Central memory CD4-positive, alpha-beta T cell (primary cell): ENCODE measurements around the gene FAHD1.

Source experiments
- DNase-seq: peaks from one replicate; pipeline ENCODE4 v3.0.0; 2022
- total RNA-seq, 3 experiments: gene quantifications; one replicate each; lab custom pipeline; 2026; lab: John Stamatoyannopoulos, UW

FAHD1 gene
- 7.7 to 24.7 (median 15.1) reads per million in 3 experiments for total RNA-seq

DNA sequence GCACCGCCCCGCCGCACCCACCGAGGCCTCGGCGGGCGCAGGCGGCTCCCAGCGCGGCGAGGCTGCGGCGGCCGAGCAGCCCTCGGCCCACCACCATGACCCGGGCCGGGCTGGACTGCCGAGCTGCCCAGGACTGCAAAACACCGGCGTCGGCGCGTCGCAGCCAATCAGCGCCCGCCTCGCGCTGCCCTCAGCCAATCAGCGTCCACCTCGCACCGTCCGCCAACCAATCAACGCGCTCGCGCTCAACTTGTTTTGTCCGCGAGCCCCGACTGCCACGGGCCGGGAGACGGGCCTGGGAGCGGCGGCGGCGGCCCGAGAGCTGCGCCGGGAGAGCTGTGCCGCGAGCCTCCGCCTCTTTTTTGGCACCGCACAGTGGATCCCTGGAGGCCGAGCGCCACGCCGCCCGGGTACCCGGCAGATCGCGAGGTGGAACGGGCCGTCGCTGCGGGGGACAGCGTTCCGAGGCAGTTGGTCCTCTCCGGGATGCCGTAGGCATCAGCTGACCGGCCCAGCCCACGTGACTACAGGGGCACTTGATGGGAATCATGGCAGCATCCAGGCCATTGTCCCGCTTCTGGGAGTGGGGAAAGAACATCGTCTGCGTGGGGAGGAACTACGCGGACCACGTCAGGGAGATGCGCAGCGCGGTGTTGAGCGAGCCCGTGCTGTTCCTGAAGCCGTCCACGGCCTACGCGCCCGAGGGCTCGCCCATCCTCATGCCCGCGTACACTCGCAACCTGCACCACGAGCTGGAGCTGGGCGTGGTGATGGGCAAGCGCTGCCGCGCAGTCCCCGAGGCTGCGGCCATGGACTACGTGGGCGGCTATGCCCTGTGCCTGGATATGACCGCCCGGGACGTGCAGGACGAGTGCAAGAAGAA is at the start of gene FAHD1, which contains the start of gene HAGH:
Gene FAHD1 (plus strand): TSS at position 516 of the 883 bp plus-strand sequence. CDS start 33 bp downstream, at position 549.
Gene HAGH (minus strand): TSS at position 135 of the 883 bp plus-strand sequence. CDS start 38 bp downstream, at position 97.
- peak; percentile 91 for DNase-seq

GRCh38 chr16:1777375-1778199 is 49.4 kb upstream of the FAHD1 start:
- no peak for DNase-seq

DNA sequence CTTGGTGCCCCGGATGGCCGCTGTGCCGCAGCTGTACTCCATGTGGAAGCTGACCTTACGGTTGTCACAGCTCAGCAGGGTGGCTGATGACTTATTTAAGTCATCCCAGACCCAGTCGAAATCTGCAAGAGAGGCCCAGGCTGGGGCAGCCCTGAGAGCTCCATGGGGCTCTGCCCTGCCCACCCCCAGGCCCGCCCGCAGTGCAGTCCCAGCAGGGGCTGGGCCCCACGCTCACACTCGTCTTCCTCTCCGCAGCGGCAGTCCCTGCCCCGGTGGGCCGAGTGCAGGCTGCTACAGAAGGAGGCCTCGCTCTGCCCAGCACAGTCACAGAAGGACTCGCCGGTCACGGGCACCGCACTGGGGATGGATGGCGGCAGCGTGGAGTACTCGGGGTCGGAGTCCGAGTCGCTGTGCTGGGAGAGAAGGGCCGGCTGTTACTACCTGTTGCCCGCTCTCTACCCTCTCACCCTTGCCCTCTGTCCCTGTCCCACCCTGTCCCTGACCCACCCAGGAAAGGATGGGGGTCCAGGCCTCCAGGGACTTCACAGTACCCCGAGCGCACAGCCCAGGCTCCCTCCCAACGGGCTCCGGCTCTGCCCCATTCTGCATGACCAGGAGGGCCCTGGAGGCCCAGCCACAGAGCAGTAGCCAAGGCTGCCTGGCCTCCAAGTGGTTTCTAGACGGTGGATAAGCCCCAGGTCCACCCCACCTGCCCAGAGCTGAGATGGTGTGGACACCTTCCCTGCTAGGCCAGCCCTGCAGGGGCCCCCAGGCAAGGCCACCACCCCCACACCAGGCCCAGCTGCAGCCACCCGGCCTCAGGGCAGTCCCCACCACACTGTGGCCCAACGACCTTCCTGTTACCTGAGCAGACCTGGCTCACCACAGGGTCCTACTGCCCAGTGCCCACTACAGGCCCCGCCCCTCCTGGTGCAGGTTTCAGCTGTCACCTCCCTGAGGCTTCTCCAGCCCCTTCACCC is 48.5 kb upstream of the FAHD1 start:
- DNase-seq = no peak

DNA sequence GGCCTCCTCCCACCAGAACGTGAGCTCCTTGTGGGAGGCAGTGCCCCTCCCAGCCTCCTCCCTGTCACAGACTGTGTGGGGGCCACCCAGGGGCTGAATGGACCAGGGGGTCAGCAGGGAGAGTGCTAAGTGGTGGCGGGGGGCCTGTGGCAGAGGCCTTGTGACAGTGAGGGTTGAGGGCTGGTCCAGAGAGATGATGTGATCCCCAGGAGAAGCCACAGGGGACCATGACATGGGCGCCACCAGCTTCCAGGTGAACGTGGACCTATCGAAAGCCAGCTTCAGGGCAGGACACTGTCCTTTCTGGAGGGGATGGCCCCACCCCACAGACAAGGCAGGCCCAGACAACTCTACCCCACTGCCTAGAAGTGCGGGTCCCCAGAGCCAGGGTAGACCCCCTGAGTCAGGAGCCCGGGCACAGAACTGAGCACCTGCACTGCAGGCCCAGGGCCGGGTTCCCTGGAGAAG is 47.7 kb upstream of the FAHD1 start:
- DNase-seq = no peak

DNA sequence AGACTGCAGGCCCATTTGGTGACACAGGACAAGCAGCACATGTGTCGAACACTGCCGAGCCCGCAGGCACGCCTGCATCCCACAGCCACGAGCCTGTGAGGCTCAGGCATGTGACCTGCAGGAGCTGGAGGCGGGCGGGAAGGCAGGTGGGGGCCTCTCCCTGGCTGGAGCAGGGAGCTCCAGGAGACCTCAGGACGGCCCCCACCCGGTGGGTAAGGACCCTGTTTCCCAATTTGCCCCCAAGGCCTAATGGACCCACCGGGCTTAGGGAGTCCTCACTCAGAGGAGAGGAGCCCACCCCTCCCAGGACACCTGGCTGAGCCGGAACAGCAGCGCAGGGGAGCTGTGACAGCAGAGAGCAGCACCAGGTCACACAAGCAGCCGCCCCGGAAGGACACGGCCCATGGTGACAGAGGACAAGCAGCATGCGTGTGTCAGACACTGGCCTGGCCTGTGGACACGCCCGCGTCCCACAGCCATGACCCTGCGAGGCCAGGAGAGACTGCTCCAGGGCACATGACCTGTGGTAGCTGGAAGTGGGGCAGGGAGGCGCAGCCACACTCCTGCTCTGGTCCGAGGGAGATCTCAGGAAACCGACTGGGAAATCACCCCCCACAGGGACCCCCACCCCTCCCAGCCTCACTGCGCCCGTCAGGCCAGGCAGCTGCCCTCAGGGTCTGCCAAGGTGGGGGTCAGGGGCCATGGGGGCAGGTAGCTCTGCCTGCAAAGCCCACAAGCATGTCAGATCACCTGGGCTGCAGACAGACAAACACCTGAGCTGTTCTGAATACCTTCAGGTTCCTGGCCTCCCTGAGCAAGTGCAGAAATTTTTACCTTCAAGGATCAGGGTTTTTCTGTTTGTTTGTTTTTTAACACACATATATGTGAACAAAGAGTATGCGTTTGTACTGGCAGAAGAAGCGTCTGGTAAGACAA is 47.0 kb upstream of the FAHD1 start:
- no peak for DNase-seq

DNA sequence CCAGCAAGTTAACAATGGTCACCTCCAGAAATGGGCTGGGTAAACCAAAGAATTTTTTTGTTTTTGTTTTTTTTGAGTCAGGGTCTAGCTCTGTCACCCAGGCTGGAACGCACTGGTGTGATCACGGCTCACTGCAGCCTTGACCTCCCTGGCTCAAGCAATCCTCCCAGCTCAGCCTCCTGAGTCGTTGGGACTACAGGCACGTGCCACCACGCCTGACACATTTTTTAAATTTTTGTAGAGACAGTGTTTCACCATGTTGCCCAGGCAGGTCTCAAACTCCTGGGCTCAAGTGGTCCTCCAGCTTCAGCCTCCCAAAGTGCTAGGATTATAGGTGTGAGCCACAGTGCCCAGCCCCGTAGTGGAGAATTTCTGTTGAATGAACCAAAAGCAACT is 46.3 kb upstream of the FAHD1 start:
- DNase-seq = no peak

DNA sequence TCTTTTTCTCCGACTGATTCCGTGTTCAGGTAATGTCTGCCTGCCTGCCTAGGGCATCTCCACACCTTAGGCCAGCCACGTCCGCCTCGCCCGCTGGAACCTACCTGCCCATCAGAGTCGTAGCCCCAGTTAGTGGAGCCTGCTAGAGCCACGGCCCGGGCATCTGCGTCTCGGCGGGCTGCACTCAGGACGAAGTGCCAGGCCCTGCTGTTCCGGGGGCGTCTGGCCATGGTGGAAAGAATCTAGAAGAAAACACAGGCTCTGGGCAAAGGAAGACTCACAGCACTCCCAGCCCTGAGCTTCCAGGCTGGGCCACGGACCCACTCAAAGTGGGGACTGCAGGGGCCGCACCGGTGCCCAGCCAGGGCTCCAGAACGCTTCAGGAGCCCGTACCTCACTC is 45.8 kb upstream of the FAHD1 start:
- DNase-seq = no peak

- peak; percentile 32 for DNase-seq
Measured at GRCh38 chr16:1781758-1782407, 45.1 kb upstream of the FAHD1 start.

GRCh38 chr16:1782408-1783264 is 44.4 kb upstream of the FAHD1 start, which contains the start of the genes NUBP2 and SPSB3:
NUBP2 (plus strand) TSS chr16:1782960; CDS start chr16:1783021, 61 bp downstream.
SPSB3 (minus strand) TSS chr16:1782571; CDS start chr16:1781483, 1,088 bp downstream.
- DNase-seq = peak; percentile 99

GRCh38 chr16:1784977-1785845 is 41.8 kb upstream of the FAHD1 start:
- DNase-seq = no peak

DNA sequence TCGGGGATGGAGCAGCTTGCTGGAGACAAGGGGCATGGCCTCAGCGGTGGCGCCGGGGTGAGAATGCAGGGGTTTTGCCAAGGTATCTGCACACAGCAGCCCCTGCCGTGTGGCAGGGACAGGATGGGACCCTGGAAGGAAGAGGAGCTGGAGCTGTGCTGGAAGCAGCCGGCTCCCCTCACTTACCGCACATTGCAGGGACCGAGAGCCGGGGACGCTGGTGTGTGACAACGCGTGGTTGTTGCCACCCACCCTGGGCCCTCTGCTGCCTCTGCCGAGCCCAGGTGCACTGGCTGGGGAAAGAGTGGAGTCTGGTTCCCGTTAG is 41.2 kb upstream of the FAHD1 start:
- no peak for DNase-seq

DNA sequence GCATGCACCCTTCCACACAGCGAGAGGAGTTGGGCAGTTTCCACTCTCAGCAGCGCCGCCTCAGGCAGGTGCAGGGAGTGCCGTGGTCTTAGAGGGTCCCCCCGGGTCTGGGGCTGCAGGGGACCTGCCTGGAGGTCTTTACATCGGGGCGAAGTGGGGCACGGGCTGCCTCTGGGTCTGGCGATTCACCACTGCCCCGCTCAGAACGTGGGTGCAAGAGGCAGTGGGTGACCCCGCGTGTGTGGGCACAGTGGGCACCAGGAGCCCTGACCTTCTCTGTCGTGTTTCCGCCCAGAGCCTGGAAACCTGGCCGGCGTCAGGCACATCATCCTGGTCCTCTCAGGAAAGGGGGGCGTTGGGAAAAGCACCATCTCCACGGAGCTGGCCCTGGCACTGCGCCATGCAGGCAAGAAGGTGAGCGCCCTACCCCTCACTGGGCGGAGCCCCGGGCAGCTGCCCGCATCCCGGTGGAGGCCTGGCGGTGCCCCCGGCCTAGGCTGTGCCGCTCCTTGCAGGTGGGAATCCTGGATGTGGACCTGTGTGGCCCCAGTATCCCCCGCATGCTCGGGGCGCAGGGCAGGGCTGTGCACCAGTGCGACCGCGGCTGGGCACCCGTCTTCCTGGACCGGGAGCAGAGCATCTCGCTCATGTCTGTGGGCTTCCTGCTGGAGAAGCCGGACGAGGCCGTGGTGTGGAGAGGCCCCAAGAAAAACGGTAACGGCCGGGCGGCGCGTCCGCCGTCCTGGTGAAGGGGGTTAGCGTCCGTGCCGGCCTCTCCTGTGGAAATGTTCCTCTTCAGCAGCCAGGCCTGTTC is 40.6 kb upstream of the FAHD1 start:
- no peak for DNase-seq

DNA sequence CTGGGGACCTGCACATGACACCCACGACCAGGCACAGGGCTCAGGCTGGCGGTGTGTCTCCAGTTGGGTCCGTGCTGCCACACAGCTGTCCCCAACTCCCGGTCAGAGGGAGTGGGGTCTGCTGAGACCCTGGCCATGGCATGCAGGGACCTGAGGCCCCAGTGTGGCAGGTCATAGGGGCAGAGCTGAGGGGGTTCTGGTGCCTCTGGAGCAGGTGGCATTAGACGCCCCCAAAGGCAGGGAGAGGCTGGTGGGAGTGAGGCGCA is 40.0 kb upstream of the FAHD1 start:
- no peak for DNase-seq

DNA sequence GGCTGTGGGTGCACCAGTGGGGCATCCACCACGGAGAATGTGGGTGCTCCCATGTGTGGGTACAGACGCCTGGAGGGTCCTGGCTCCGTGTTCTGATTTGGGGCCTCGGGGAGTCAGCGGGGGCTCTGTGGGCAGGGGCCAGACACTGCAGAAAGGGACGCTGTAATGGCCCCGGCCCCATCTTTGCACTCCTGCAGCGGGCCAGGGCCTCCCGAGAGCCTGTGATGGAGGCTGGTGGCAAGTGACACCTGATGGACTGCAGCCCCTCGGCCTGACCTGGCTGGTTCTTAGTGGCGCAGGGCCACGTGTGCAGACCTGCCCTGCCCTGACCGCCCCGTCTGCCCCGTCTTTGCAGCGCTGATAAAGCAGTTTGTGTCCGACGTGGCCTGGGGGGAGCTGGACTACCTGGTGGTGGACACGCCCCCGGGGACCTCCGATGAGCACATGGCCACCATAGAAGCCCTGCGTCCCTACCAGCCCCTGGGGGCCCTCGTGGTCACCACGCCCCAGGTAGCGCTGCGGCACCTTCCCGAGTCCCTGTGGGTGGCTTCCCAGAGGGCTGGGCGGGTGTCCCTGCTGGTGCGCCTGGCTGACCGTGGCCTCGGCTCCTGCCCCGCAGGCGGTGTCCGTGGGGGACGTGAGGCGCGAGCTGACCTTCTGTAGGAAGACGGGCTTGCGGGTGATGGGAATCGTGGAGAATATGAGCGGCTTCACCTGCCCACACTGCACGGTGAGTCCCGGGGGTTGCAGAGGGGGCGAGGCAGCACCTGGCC is 39.5 kb upstream of the FAHD1 start:
- DNase-seq = no peak

DNA sequence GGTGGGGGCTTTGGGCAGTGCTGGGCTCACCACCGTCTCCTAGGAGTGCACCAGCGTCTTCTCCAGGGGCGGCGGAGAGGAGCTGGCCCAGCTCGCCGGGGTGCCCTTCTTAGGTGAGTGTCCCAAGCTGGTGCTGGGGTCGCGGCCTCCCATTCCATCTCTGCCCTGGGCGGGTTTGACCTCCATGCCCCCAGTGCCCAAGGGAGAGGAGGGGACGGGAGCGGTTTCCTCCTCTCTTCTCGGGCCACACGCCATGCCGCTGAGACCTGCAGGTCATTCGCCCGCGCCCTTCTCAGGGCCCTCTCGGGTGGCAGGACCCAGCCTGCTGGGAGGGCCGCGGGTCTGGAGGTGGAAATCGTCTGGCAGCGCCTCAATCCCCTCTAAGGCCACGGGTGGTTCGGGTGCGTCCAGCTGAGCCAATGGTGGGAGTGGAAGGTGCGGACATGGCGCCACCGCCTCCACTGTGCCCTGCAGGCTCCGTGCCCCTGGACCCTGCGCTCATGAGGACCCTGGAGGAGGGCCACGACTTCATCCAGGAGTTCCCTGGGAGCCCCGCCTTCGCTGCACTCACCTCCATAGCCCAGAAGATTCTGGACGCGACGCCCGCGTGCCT is 38.8 kb upstream of the FAHD1 start:
- DNase-seq = no peak

DNA sequence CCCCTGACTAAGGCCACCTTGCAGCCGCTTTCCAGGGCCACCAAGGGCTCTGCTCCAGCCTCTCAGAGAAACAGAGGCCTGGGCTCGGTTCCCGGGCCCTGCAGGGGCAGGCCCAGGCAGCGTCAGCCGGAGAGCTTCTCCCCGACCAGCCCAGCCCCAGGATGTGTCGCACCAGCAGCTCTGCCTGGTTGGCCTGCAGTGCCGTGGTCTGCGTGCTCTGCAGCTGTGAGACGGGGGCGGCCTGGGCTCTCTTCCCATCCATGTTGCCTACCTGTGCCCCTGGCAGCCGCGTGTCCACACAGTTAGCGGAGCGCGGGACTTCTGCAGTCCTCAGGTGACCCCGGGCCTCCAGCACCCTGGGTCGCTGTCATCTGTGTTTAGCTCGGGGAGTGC is 38.3 kb upstream of the FAHD1 start:
- DNase-seq = no peak
